Astrocyte of the spinal cord (primary cell): ENCODE data around the gene CMSS1.
A peak's percentile ranks its signal among the peaks of the same experiment; 100 is the strongest.

ENCODE experiments used
- DNase-seq: peaks from one replicate; pipeline ENCODE4 v3.0.0; 2011; ENCODE audit warnings: low read depth, low spot score
- H3K4me3 ChIP-seq: 2 replicates; pipeline ENCODE4 v1.5.1; 2011; ENCODE audit warnings: low read depth, mild to moderate bottlenecking, low read length, moderate library complexity
- in situ Hi-C: cut with HindIII; loops from 2 replicates; pipeline ENCODE4 v1.10.0; 2017; ENCODE audit warnings: low sequenced_read_pairs
- TF ChIP-seq, protein P1 (sequence below): IDR thresholded peaks from 2 replicates; pipeline ENCODE4 v1.5.1; 2012; ENCODE audit warnings: low read depth, mild to moderate bottlenecking, low read length, inconsistent platforms

Gene CMSS1

DNA sequence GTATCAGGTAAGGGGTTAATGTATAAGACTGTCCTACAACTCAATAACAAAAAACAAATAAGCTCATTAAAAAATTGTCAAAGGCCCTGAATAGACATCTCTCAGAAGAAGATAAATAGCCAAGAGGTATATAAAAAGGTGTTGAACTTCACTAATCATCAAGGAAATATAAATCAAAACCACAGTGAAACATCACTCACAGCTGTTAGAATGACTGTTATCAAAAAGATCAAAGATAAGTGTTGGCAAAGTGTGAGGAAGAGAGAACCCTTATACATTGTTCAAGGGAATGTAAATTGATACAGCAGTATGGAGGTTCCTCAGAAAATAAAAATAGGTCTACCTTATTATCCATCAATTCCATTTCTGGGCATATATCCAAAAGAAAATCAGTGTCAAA, 201.1 kb downstream of the CMSS1 start:
- in situ Hi-C loops = no loop called here
- TF ChIP-seq, protein P1, sequence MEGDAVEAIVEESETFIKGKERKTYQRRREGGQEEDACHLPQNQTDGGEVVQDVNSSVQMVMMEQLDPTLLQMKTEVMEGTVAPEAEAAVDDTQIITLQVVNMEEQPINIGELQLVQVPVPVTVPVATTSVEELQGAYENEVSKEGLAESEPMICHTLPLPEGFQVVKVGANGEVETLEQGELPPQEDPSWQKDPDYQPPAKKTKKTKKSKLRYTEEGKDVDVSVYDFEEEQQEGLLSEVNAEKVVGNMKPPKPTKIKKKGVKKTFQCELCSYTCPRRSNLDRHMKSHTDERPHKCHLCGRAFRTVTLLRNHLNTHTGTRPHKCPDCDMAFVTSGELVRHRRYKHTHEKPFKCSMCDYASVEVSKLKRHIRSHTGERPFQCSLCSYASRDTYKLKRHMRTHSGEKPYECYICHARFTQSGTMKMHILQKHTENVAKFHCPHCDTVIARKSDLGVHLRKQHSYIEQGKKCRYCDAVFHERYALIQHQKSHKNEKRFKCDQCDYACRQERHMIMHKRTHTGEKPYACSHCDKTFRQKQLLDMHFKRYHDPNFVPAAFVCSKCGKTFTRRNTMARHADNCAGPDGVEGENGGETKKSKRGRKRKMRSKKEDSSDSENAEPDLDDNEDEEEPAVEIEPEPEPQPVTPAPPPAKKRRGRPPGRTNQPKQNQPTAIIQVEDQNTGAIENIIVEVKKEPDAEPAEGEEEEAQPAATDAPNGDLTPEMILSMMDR = no peak
- no peak overlapping the region for H3K4me3 ChIP-seq
- no peak for DNase-seq

DNA sequence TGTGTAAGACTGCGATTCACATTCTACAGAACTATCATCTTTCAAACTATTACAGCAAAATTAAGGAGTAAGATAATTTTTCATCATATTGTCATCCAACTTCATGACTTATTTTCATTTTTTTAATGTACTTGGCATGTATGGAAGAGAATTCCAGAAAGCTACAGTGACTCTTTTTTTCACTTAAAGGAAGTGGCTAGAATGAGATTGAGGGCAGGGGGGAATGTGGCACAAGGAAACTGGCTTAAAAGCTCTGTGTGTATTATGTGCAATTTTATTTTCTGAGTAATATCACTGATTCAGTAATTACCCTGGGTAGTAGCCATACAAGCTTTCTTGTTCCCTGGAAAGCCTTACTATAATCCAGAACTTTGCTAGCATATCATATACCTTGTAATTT, 202.1 kb downstream of the CMSS1 start:
- in situ Hi-C loops = no loop called here
- H3K4me3 ChIP-seq = no peak overlapping the region
- TF ChIP-seq, protein P1 = no peak
- no peak for DNase-seq

DNA sequence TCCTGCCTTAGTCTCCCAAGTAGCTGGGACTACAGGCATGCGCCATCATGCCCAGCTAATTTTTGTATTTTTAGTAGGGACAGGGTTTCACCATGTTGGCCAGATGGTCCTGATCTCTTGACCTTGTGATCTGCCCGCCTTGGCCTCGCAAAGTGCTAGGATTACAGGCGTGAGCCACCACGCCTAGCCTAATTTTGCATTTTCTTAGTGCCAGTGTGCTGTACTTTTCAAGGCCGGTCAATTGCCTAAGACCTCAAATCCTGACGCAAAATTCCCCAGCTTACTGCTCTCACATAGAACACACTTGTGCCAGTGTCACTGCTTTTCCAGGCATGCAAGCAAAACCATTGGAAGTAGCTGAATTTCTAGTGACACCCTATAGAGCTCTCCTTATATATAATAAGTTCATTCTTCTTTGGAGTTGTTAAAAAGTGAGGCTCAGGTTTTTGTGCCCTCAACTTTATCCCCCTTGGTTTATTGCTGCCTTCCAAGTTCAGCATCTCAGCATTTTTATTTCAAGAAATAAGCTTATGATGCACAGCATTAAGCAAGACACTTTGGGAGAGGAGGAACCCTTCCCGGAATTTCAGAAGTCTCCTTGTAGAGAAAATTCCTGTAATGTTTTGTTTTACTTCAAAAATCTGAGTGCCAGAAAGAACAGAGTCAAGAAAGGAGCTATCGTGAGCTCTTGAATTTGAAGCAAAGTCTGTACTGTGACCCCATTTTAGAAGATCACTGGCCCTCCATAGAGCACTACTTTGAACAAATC, 203.4 kb downstream of the CMSS1 start:
- TF ChIP-seq, protein P1 = no peak
- H3K4me3 ChIP-seq = no peak overlapping the region
- no peak for DNase-seq
- in situ Hi-C loops = no loop called here

DNA sequence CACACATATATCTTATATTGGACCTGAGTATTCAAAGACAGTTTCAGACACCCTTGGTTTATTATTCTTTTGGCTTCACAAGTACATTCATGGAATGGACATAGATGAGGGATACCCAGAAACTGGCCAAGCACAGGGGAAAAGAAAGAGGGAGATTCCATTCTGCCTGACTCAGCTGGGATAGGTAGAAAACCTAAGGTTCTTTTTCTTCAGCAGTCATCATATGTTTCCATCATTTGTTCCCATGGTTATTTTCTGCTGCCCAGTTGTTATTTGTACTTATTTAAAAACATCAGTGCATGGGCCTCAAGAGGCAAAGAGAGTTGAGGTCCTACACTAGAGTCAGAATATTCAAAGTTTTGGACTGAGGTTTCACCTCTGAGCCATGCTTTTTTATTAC, 204.8 kb downstream of the CMSS1 start:
- TF ChIP-seq, protein P1 = no peak
- in situ Hi-C loops = no loop called here
- H3K4me3 ChIP-seq = no peak overlapping the region
- DNase-seq = no peak

DNA sequence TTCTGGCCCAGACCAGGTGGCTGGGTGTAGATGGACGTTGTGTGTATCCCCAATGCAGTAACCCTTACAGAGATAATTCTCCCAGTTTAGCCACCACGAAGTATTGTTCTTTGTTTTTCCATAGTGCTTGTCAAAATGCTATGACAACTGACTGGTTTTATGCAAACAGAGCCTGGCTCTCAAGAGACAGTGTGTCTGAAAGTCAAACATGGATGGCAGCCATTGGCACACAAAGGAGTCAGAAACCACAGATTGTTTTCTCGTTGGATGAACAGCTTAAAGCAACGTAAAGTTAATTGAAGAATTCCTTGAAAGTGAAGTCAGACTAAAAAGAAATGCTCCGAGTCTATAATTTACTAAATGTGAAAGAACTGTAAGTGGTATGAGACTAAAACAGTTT, 205.5 kb downstream of the CMSS1 start:
- TF ChIP-seq, protein P1 = no peak

DNA sequence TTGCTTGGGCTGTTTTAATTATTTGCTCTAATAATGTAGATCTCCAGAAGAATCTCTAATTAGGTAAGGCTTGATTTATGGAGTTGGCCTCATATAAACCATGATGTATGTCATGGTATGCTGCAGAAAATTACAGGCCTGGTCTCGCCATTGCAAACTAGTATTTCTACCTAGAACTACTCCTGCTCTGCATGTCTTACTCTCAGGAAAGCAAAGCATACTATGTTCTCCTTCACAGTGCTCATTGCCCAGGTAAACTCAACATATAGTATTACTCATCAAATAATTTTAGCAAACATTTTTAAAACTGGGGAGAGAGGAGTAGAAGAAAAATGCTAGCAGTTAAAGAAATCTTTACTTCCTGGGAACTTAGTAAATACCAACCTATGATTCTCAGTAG, 205.9 kb downstream of the CMSS1 start:
- no peak for DNase-seq

More for the DNA sequence above, 205.5 kb downstream of the CMSS1 start:
- no peak overlapping the region for H3K4me3 ChIP-seq
- in situ Hi-C loops = no loop called here
- DNase-seq = peak; percentile 87

More for the DNA sequence above, 205.9 kb downstream of the CMSS1 start:
- in situ Hi-C loops = no loop called here
- no peak overlapping the region for H3K4me3 ChIP-seq
- TF ChIP-seq, protein P1 = no peak
